CD4-positive, alpha-beta T cell treated with Interleukin-6 at 100 ng/mL for 8 hours (primary cell): ENCODE measurements around the gene TVP23C.
A peak's percentile ranks its signal among the peaks of the same experiment; 100 is the strongest.
"Not testable (repeated sequence)": the region's sequence is repeated elsewhere in the genome, so short reads cannot be mapped to it uniquely, and the experiment has no call there.

Experiments used
- DNase-seq: peaks from one replicate; pipeline ENCODE4 v3.0.0-alpha.2; 2020; ENCODE audit warnings: mixed read lengths, low spot score

Gene TVP23C

GRCh38 chr17:15526292-15527218 is 36.7 kb downstream of the TVP23C start:
- DNase-seq = peak; percentile 8

GRCh38 chr17:15524990-15525985 is 38.0 kb downstream of the TVP23C start:
- DNase-seq = not testable (repeated sequence)

GRCh38 chr17:15516150-15516549 is 47.1 kb downstream of the TVP23C start:
- no peak for DNase-seq

GRCh38 chr17:15514469-15514868 is 48.8 kb downstream of the TVP23C start:
- DNase-seq = no peak

GRCh38 chr17:15513856-15514459 is 49.3 kb downstream of the TVP23C start:
- DNase-seq = no peak

- no peak for DNase-seq
These were observed 50.1 kb downstream of the TVP23C start for GRCh38 chr17:15513058-15513791.

- no peak for DNase-seq
These were observed 51.1 kb downstream of the TVP23C start for GRCh38 chr17:15512071-15512709.

- DNase-seq = no peak
These were observed 52.1 kb downstream of the TVP23C start for GRCh38 chr17:15511142-15511541.

GRCh38 chr17:15510361-15510760 is 52.9 kb downstream of the TVP23C start:
- no peak for DNase-seq

- no peak for DNase-seq
These were observed 54.2 kb downstream of the TVP23C start for GRCh38 chr17:15509095-15509494.

GRCh38 chr17:15508466-15508865 is 54.8 kb downstream of the TVP23C start:
- DNase-seq = no peak

GRCh38 chr17:15507896-15508295 is 55.4 kb downstream of the TVP23C start:
- DNase-seq = no peak

- DNase-seq = no peak
These were observed 56.3 kb downstream of the TVP23C start for GRCh38 chr17:15507001-15507400.

- not testable (repeated sequence) for DNase-seq
These were observed 57.6 kb downstream of the TVP23C start for GRCh38 chr17:15505708-15506107.

GRCh38 chr17:15503731-15504130 is 59.6 kb downstream of the TVP23C start:
- DNase-seq = no peak

GRCh38 chr17:15502369-15503112 is 60.7 kb downstream of the TVP23C start:
- peak; percentile 39 for DNase-seq

- DNase-seq = no peak
These were observed 61.5 kb downstream of the TVP23C start for GRCh38 chr17:15501793-15502192.

GRCh38 chr17:15501282-15501681 is 62.0 kb downstream of the TVP23C start:
- DNase-seq = no peak

- no peak for DNase-seq
These were observed 65.2 kb downstream of the TVP23C start for GRCh38 chr17:15498107-15498506.
